Measurements from ENCODE around the gene SLC28A1. TPM values are rescaled to one million over a fixed set of nuclear protein-coding genes. Genes with fewer than 3 reads are reported as not detected.

The SLC28A1 gene
- total RNA-seq, 1 donor from 2014 or later: 0.19 TPM

DNA sequence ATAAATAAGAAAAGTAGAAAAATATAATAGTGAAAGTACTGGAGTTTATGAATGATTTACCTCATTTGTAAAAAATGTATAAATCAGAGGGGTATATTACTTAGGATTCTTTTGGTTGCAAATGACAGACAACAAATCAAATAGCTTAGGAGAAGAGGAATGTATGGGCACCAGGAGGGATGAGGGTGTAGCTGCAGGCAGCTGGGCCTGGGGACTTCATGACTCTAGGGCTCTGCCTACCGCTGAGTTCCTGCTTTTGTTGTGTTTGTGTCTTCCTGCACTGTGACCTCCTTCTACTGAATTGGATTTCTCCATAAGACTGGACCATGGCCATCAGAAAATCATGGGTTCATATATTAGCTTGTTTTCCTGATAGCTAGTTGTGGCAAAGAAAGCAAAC, 69.3 kb downstream of the SLC28A1 start:
- Mint-ChIP-seq H3K27me3 (no peaks in the 10 kb centered on the region), H3K27ac (no peak overlapping the region), H3K4me3 (no peak overlapping the region), H3K4me1 (ENCODE audit: unreplicated experiment) (no peaks in the 10 kb centered on the region), H3K9me3 (no peaks in the 10 kb centered on the region), H3K36me3 (no peaks in the 10 kb centered on the region)
- DNase-seq (ENCODE audit: extremely low spot score, unreplicated experiment): no peak
- TF ChIP-seq, protein P1, sequence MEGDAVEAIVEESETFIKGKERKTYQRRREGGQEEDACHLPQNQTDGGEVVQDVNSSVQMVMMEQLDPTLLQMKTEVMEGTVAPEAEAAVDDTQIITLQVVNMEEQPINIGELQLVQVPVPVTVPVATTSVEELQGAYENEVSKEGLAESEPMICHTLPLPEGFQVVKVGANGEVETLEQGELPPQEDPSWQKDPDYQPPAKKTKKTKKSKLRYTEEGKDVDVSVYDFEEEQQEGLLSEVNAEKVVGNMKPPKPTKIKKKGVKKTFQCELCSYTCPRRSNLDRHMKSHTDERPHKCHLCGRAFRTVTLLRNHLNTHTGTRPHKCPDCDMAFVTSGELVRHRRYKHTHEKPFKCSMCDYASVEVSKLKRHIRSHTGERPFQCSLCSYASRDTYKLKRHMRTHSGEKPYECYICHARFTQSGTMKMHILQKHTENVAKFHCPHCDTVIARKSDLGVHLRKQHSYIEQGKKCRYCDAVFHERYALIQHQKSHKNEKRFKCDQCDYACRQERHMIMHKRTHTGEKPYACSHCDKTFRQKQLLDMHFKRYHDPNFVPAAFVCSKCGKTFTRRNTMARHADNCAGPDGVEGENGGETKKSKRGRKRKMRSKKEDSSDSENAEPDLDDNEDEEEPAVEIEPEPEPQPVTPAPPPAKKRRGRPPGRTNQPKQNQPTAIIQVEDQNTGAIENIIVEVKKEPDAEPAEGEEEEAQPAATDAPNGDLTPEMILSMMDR (conservative IDR thresholded peaks at IDR 0.05): no peak

- peaks cover 5% of the 10 kb centered on the region for H3K4me1 Mint-ChIP-seq (ENCODE audit: unreplicated experiment)
- no peak overlapping the region for H3K27ac Mint-ChIP-seq
- TF ChIP-seq, protein P1 (conservative IDR thresholded peaks at IDR 0.05): peak; percentile 79
- no peak for DNase-seq (ENCODE audit: extremely low spot score, unreplicated experiment)
- no peaks in the 10 kb centered on the region for H3K27me3 Mint-ChIP-seq
- H3K9me3 Mint-ChIP-seq: no peaks in the 10 kb centered on the region
- H3K36me3 Mint-ChIP-seq: no peaks in the 10 kb centered on the region
- H3K4me3 Mint-ChIP-seq: no peak overlapping the region
Observed at GRCh38 chr15:84955089-84955848, 70.8 kb downstream of the SLC28A1 start.

DNA sequence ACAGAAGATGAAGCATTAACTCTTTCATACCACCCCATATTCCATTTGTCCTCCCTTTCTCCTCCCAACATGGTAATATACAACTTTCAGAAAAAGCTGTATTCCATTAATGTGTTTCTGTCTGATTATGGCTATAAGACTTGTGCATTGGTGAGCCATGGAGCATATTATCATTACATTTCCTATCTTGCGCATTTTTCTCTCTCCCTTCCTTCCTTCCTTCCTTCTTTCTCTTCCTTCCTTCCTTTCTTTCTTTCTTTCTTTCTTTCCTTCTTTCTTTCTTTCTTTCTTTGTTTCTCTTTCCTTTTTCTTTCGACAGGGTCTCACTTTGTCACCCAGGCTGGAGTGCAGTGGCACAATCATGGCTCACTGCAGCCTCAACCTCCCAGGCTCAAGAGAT, 71.7 kb downstream of the SLC28A1 start:
- TF ChIP-seq, protein P1 (conservative IDR thresholded peaks at IDR 0.05): no peak
- Mint-ChIP-seq H3K27ac (no peak overlapping the region), H3K27me3 (no peaks in the 10 kb centered on the region), H3K9me3 (no peaks in the 10 kb centered on the region), H3K36me3 (no peaks in the 10 kb centered on the region), H3K4me3 (no peak overlapping the region), H3K4me1 (ENCODE audit: unreplicated experiment) (peaks cover 12% of the 10 kb centered on the region)
- DNase-seq (ENCODE audit: extremely low spot score, unreplicated experiment): no peak

- Mint-ChIP-seq H3K27ac (peak overlapping the region; percentile 77), H3K36me3 (no peaks in the 10 kb centered on the region), H3K9me3 (peaks cover 12% of the 10 kb centered on the region), H3K4me1 (ENCODE audit: unreplicated experiment) (peaks cover 23% of the 10 kb centered on the region), H3K27me3 (no peaks in the 10 kb centered on the region), H3K4me3 (no peak overlapping the region)
- DNase-seq (ENCODE audit: extremely low spot score, unreplicated experiment): no peak
- TF ChIP-seq, protein P1 (conservative IDR thresholded peaks at IDR 0.05): no peak
Observed at GRCh38 chr15:84960391-84961113, 76.1 kb downstream of the SLC28A1 start.

GRCh38 chr15:84961114-84961452, 76.6 kb downstream of the SLC28A1 start:
- TF ChIP-seq, protein P1 (conservative IDR thresholded peaks at IDR 0.05): no peak
- no peak for DNase-seq (ENCODE audit: extremely low spot score, unreplicated experiment)
- H3K36me3 Mint-ChIP-seq: no peaks in the 10 kb centered on the region
- H3K4me3 Mint-ChIP-seq: no peak overlapping the region
- H3K9me3 Mint-ChIP-seq: peaks cover 12% of the 10 kb centered on the region
- no peaks in the 10 kb centered on the region for H3K27me3 Mint-ChIP-seq
- peak overlapping the region; percentile 77 for H3K27ac Mint-ChIP-seq
- peaks cover 23% of the 10 kb centered on the region for H3K4me1 Mint-ChIP-seq (ENCODE audit: unreplicated experiment)
